GM10248 (cell line): ENCODE measurements around the gene KCNH4.

Experiments used
- CTCF ChIA-PET: fragments of 300-600 bp; sonication (Branson Sonifier 250); formaldehyde crosslinking; extraction: SDS; loops from one replicate; lab custom pipeline; 2021; ENCODE audit warnings: antibody characterized with exemption; lab: Yijun Ruan, JAX
- POLR2A ChIA-PET: fragments of 350-650 bp; sonication (Branson Sonifier 250); formaldehyde crosslinking; extraction: SDS; loops from one replicate; lab custom pipeline; 2020; ENCODE audit warnings: antibody characterized with exemption; lab: Yijun Ruan, JAX
- DNase-seq: peaks from one replicate; pipeline ENCODE4 v3.0.0; 2012; ENCODE audit errors: extremely low spot score
- TF ChIP-seq, protein P1 (sequence below): IDR thresholded peaks from 2 replicates; pipeline ENCODE4 v1.5.1; 2012; ENCODE audit warnings: mild to moderate bottlenecking, low read depth; ENCODE audit errors: extremely low read depth, missing control alignments, control extremely low read depth

The KCNH4 gene

DNA sequence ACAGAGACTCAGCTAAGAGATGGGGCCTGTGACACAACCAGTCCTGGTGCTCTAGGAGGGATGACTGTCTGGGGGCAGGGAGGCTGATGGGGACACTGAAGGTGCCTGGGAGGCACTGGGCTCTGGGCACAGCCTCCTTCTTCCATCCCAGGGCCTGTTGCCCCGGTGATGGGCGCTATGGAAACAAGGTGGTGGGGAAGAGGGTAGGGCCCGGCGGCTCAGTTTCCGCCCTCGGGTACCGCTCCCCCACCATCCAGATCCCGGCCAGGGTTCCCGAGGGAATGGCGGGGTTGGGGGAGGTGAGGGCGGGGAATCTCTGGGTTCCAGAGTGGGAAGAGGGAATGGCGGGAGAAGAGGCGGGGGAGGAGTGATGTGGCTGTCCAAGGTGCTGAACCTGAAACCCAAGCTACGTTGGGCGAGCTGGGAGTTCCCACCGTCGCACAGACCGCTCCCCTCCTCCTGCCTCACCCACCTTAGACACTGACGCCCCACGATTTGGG, 981 bp downstream of the KCNH4 start:
- TF ChIP-seq, protein P1, sequence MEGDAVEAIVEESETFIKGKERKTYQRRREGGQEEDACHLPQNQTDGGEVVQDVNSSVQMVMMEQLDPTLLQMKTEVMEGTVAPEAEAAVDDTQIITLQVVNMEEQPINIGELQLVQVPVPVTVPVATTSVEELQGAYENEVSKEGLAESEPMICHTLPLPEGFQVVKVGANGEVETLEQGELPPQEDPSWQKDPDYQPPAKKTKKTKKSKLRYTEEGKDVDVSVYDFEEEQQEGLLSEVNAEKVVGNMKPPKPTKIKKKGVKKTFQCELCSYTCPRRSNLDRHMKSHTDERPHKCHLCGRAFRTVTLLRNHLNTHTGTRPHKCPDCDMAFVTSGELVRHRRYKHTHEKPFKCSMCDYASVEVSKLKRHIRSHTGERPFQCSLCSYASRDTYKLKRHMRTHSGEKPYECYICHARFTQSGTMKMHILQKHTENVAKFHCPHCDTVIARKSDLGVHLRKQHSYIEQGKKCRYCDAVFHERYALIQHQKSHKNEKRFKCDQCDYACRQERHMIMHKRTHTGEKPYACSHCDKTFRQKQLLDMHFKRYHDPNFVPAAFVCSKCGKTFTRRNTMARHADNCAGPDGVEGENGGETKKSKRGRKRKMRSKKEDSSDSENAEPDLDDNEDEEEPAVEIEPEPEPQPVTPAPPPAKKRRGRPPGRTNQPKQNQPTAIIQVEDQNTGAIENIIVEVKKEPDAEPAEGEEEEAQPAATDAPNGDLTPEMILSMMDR = no peak
- DNase-seq = peak; percentile 61
- ChIA-PET CTCF (interaction anchor here (1.2 to 6.3 kb wide), 10 partner anchors 9 to 160 kb away, joined by 3 to 53 read pairs (median 8); partner anchors contain the start of genes KAT2A and NKIRAS2), POLR2A (interaction anchor here (0.6 kb wide), 1 partner anchor 1136 kb away, joined by 3 read pairs; no protein-coding TSS in a partner anchor)

DNA sequence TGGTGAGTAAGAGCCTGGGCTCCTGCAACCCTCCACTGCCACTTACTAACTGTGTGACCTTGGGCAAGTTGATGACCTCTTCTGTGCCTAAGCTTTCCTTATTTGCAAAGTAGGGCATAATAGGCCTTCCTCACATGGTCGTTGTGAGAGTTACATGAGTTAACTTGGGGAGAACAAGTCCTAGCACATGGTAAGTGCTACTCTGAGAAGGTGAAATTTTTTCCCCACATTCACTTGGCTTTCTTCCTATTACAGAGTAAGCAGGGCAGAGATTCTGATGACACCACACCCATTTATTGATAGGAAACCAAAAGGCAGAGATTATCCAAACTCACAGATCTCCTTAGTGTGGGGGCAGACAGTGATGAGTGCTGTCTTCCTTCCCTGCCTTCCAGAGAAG, 1.6 kb downstream of the KCNH4 start:
- POLR2A ChIA-PET = interaction anchor here (0.6 kb wide), 1 partner anchor 1136 kb away, joined by 3 read pairs; no protein-coding TSS in a partner anchor
- CTCF ChIA-PET = interaction anchor here (1.0 to 6.3 kb wide), 6 partner anchors 10 to 111 kb away, joined by 3 to 53 read pairs (median 8); partner anchors contain the start of gene KAT2A
- TF ChIP-seq, protein P1 = no peak
- no peak for DNase-seq

DNA sequence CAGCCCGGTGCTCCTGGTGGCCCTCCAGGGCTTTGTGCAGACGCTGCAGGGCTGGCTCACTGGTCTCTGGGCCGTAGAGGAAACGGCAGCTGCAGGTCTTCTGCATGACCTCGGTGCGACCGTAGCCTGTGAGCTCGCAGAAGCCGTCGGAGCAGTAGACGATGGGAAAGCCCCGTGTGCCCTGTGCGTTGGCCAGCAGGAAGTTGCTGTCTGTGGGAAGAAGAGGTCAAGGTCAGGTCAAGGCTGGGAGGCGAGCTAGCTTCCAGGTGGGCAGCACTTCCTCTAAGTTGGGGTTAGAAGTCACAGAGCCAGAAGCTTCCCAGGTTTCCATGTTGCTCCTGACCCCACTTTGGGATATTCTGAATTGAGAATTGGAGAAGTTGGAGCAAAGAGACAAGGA, 2.1 kb downstream of the KCNH4 start:
- ChIA-PET CTCF (interaction anchor here (0.6 to 6.3 kb wide), 7 partner anchors 10 to 163 kb away, joined by 3 to 53 read pairs (median 5); partner anchors contain the start of genes KAT2A and RAB5C), POLR2A (no interaction called here)
- TF ChIP-seq, protein P1 = no peak
- peak; percentile 64 for DNase-seq

DNA sequence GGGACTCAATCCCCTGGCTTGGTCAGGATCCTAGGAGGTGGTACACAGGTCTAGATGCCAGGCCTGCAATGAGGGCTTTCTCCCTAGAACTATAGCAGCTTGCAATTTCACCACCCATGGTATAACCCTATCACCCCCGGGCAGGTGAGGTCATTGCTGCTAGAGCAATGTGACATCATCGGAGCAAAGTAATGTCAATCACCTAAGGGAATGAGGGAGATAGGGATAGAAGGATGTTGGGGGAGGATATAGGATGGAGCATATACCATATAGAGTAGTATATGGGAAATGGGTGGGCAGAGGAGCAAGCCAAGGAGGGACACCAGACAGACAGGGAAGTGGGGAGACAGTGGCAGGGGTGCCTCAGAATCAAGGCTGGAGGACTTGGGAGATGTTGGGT, 3.3 kb downstream of the KCNH4 start:
- TF ChIP-seq, protein P1 = no peak
- ChIA-PET CTCF (interaction anchor here (4.9 kb wide), 1 partner anchor 14 kb away, joined by 30 read pairs; no protein-coding TSS in a partner anchor), POLR2A (no interaction called here)
- DNase-seq = no peak

DNA sequence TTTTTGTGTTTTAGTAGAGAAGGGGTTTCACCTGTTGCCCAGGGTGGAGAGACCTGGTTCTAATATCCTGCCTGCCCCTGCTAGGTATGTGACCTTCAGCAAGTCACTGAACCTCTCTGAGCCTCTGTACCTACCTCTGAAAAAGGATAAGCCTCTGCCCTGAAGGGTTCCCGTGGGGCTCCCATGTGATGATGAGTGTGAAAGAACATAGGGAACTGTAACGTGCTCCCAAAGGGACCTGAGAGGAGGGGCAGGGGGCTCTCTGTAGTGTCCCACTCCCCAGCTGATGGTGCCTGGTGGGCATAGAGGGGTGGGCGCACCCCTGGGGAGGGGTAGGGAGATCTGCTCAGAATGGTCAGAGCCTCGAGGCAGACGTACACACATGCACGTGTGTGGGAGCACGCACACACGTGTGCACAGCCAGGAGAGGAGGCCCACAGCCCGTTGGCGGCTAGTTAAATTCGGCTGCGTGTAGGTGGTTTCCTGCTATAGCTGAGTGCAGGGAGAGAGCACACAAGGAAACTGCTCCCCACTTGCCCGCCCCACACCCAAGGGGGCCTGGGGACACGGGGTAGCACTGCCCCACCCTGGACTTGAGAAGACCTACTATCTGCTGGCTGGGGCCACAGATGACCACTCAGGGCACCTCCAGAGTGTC, 6.7 kb downstream of the KCNH4 start:
- TF ChIP-seq, protein P1 = no peak
- peak; percentile 46 for DNase-seq
- CTCF ChIA-PET = interaction anchor here (1.0 to 1.7 kb wide), 5 partner anchors 9 to 56 kb away, joined by 3 to 5 read pairs (median 3); no protein-coding TSS in a partner anchor
- POLR2A ChIA-PET = no interaction called here

DNA sequence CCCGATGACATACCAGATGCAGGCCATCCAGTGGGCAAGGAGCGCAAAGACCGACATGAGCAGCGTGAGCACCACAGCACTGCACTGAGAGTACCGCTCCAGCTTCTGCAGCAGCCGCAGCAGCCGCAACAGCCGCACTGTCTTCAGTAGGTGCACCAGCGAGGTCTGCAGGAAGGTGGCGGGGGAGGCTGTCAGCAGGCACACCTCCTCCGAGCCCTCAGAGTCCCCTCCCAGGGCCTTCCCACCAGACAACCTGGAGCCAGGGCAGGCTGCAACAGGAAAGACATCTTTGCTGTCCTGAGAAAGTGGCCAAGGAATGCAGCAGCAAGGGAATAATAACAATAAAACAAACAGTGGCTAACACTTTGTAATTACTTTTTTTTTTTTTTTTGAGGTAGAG, 9.1 kb downstream of the KCNH4 start:
- CTCF ChIA-PET = no interaction called here
- TF ChIP-seq, protein P1 = no peak
- DNase-seq = no peak
- POLR2A ChIA-PET = interaction anchor here (0.6 kb wide), 2 partner anchors 343 to 836 kb away, joined by 3 to 5 read pairs; no protein-coding TSS in a partner anchor
